K562 (cell line): ENCODE measurements around the gene RNF26. TPM values are rescaled to one million over a fixed set of nuclear protein-coding genes. Genes with fewer than 3 reads are reported as not detected.

Experiments used
- ARNT ChIP-seq, 2 experiments: fragments of 450-650 bp; IDR thresholded peaks; 2 replicates each; pipeline ENCODE4 v1.6.1; 2016; ENCODE audit warnings: mild to moderate bottlenecking in 1 of 2
- C11orf30 ChIP-seq: fragments of 450-650 bp; IDR thresholded peaks from 2 replicates; pipeline ENCODE4 v1.6.1; 2016; ENCODE audit warnings: low read depth, mild to moderate bottlenecking
- FOXM1 ChIP-seq, 2 experiments: fragments of 450-650 bp in 1 of 2; sonication (generic) in 1 of 2; formaldehyde crosslinking in 1 of 2; IDR thresholded peaks; 2 replicates each; pipeline versions ENCODE4 v1.6.1 to v1.9.0; 2017 to 2022; ENCODE audit warnings: low read depth in 2 of 2, mild to moderate bottlenecking in 2 of 2, missing genetic modification reagents in 1 of 2, moderate library complexity in 1 of 2
- KLF10 ChIP-seq: fragments of 250-450 bp; sonication (Bioruptor Pico); IDR thresholded peaks from 2 replicates; pipeline ENCODE4 v1.6.1; 2021; ENCODE audit warnings: matching md5 sums
- MIER1 ChIP-seq: fragments of 450-650 bp; IDR thresholded peaks from 2 replicates; pipeline ENCODE4 v1.6.1; 2016; ENCODE audit warnings: antibody characterized with exemption, mild to moderate bottlenecking, low read depth
- MTF1 ChIP-seq: fragments of 250-450 bp; sonication (Bioruptor Pico); IDR thresholded peaks from 2 replicates; pipeline ENCODE4 v1.9.0; 2021; ENCODE audit warnings: moderate library complexity, mild to moderate bottlenecking, inconsistent platforms, borderline replicate concordance
- NR2C2 ChIP-seq, 2 experiments: fragments of 200-800 bp in 1 of 2; sonication (Bioruptor generic) in 1 of 2; sonication (generic) in 1 of 2; formaldehyde crosslinking in 1 of 2; IDR thresholded peaks; 2 replicates each; pipeline versions ENCODE4 v1.6.1 to v1.8.0; 2016 to 2022; ENCODE audit warnings: mild to moderate bottlenecking in 1 of 2, missing compliant biosample characterization in 1 of 2, missing genetic modification characterization in 1 of 2, missing genetic modification reagents in 1 of 2
- NRF1 ChIP-seq, 2 experiments: fragments of 450-650 bp; IDR thresholded peaks in 1 of 2; conservative IDR thresholded peaks in 1 of 2; 2 replicates each; pipeline ENCODE4 v1.6.1; 2014; ENCODE audit warnings: mild to moderate bottlenecking in 2 of 2
- PHF8 ChIP-seq: fragments of 200-600 bp; sonication (generic); IDR thresholded peaks from 2 replicates; pipeline ENCODE4 v1.6.1; 2012; ENCODE audit warnings: mixed run types, mild to moderate bottlenecking, inconsistent platforms, low read length, moderate library complexity, borderline replicate concordance
- RFX7 ChIP-seq: fragments of 250-450 bp; sonication (Bioruptor Pico); IDR thresholded peaks from 2 replicates; pipeline ENCODE4 v1.5.1; 2021; ENCODE audit warnings: mild to moderate bottlenecking
- SRSF9 ChIP-seq: fragments of 200-400 bp; formaldehyde crosslinking; IDR thresholded peaks from 2 replicates; pipeline ENCODE4 v1.6.1; 2017; ENCODE audit warnings: low read depth, low read length, borderline replicate concordance
- TEAD2 ChIP-seq: fragments of 450-650 bp; IDR thresholded peaks from 2 replicates; pipeline ENCODE4 v1.6.1; 2016; ENCODE audit warnings: missing genetic modification characterization, control low read depth, missing compliant biosample characterization
- ZNF445 ChIP-seq: fragments of 250-450 bp; sonication (Bioruptor Pico); IDR thresholded peaks from 2 replicates; pipeline ENCODE4 v1.4.0; 2020; ENCODE audit warnings: low read depth, mild to moderate bottlenecking, moderate library complexity
- ZNF561 ChIP-seq: fragments of 450-650 bp; formaldehyde crosslinking; conservative IDR thresholded peaks from 2 replicates; pipeline ENCODE4 v1.4.0; 2020; ENCODE audit warnings: mild to moderate bottlenecking, moderate library complexity
- polyA plus RNA-seq, 8 experiments: library from polyadenylated mRNA; depleted of rRNA in 4 of 8; stranded (reverse) in 5 of 8; unstranded in 3 of 8; fragments of >200 nt; fragmentation: Nextera tagmentation in 2 of 8; fragmentation: Illumina TruSeq in 1 of 8; extraction: Ambion mirVana in 2 of 8; extraction: Trizol in 1 of 8; gene quantifications; 2 replicates each; pipeline versions ENCODE4 v1.2.1 to v1.2.3, GENCODE V29; 2011 to 2014; ENCODE audit warnings: inconsistent platforms in 1 of 8, missing spikeins in 1 of 8
- total RNA-seq, 7 experiments: library from RNA; depleted of rRNA in 6 of 7; stranded (reverse); fragments of >200 nt in 6 of 7; fragmentation: Illumina TruSeq in 2 of 7; extraction: Trizol in 2 of 7; gene quantifications; 2 replicates each; pipeline versions ENCODE4 v1.2.1 to v1.2.3, GENCODE V29; 2011 to 2021; ENCODE audit warnings: low replicate concordance in 1 of 7
- TF ChIP-seq, protein P1 (sequence below): fragments of 450-650 bp; formaldehyde crosslinking; IDR thresholded peaks from 2 replicates; pipeline ENCODE4 v1.4.0; 2020; ENCODE audit warnings: mild to moderate bottlenecking, moderate library complexity
- TF ChIP-seq, protein P2 (sequence below): fragments of 450-650 bp; IDR thresholded peaks from 2 replicates; pipeline ENCODE4 v1.6.1; 2016; ENCODE audit warnings: borderline replicate concordance
- TF ChIP-seq, protein P3 (sequence below): IDR thresholded peaks from 2 replicates; pipeline ENCODE4 v1.6.1; 2011; ENCODE audit warnings: borderline replicate concordance, low read depth, mild to moderate bottlenecking, moderate library complexity, low read length; ENCODE audit not compliant: insufficient read depth, poor library complexity, severe bottlenecking
- TF ChIP-seq, protein P4 (sequence below): fragments of 250-450 bp; sonication (Bioruptor Pico); IDR thresholded peaks from 2 replicates; pipeline ENCODE4 v1.6.1; 2021; ENCODE audit warnings: mild to moderate bottlenecking
- TF ChIP-seq, protein P5 (sequence below), 2 experiments: IDR thresholded peaks; 2 replicates each; pipeline ENCODE4 v1.6.1; 2011; ENCODE audit warnings: borderline replicate concordance in 1 of 2, control low read depth in 1 of 2, low read depth in 1 of 2, low read length in 1 of 2, mild to moderate bottlenecking in 1 of 2, mixed read lengths in 1 of 2, moderate library complexity in 1 of 2; ENCODE audit not compliant: insufficient read depth in 1 of 2, insufficient read length in 1 of 2, poor library complexity in 1 of 2, severe bottlenecking in 1 of 2; ENCODE audit errors: extremely low read depth in 1 of 2

Gene RNF26
- total and polyA plus RNA-seq, 9 of the 15 experiments (the other 6 are each of a cell fraction or from before 2014, with no cell fraction given), result 5.3 to 53.6 (median 12.7) TPM

DNA sequence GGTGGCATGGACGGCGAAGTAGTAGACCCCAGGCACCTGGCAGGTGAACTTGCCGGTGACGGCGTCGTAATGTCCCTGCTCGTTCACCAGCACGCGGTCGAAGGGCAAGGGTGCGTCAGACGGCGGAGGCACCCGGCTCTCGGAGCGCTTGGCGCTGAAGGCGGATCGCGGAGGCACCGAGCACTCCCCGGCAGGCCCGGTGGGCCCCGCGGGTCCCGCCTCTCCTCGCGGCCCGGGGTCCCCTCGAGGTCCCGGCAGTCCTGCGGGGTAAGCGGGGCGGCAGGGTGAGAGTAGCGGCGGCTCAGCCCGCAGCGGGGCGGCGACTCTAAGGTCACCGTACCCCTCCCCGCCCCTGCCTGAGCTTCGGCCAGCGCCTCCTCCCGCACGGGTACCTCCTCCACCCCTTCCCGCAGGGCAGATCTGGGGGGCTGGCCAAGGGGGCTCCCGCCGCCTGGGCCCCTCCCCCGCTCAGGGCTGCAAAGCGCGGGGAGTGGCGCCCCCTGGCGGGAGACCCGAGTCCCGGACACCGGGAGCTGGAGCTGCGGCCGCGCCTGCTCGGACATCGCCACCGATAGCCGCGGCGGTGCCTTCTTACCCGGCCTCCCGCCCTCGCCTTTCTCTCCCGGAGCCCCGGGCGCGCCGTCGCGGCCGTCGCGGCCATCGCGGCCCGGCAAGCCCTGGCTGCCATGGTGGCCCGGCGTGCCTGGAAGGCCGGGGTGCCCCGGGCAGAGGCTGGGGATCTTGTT, 5.4 kb downstream of the RNF26 start (continued):
- TF ChIP-seq FOXM1 (IDR thresholded peaks at IDR 0.05; ENCODE audit: low read depth) (no peak), FOXM1 (CRISPR knock-in tag; IDR thresholded peaks at IDR 0.05; ENCODE audit: low read depth) (no peak), PHF8 (peak; percentile 28; the same call in 1 of the 2 replicates), TEAD2 (tag) (no peak), C11orf30 (no peak), MIER1 (no peak), NR2C2 (CRISPR knock-in tag; IDR thresholded peaks at IDR 0.05) (no peak), NR2C2 (tag; IDR thresholded peaks at IDR 0.05) (no peak; the same call in 1 of the 2 replicates), ARNT (IDR thresholded peaks at IDR 0.05) (no peak), MTF1 (CRISPR knock-in tag) (no peak), KLF10 (CRISPR knock-in tag) (no peak), ZNF445 (CRISPR knock-in tag) (no peak), ZNF561 (CRISPR knock-in tag) (no peak), SRSF9 (no peak), RFX7 (no peak), NRF1 (conservative IDR thresholded peaks at IDR 0.05 in 1 of 2, IDR thresholded peaks at IDR 0.05 in 1 of 2) (peak; percentile 71 to 77)
- TF ChIP-seq, protein P1, sequence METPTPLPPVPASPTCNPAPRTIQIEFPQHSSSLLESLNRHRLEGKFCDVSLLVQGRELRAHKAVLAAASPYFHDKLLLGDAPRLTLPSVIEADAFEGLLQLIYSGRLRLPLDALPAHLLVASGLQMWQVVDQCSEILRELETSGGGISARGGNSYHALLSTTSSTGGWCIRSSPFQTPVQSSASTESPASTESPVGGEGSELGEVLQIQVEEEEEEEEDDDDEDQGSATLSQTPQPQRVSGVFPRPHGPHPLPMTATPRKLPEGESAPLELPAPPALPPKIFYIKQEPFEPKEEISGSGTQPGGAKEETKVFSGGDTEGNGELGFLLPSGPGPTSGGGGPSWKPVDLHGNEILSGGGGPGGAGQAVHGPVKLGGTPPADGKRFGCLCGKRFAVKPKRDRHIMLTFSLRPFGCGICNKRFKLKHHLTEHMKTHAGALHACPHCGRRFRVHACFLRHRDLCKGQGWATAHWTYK (CRISPR knock-in tag), result no peak
- TF ChIP-seq, protein P2, sequence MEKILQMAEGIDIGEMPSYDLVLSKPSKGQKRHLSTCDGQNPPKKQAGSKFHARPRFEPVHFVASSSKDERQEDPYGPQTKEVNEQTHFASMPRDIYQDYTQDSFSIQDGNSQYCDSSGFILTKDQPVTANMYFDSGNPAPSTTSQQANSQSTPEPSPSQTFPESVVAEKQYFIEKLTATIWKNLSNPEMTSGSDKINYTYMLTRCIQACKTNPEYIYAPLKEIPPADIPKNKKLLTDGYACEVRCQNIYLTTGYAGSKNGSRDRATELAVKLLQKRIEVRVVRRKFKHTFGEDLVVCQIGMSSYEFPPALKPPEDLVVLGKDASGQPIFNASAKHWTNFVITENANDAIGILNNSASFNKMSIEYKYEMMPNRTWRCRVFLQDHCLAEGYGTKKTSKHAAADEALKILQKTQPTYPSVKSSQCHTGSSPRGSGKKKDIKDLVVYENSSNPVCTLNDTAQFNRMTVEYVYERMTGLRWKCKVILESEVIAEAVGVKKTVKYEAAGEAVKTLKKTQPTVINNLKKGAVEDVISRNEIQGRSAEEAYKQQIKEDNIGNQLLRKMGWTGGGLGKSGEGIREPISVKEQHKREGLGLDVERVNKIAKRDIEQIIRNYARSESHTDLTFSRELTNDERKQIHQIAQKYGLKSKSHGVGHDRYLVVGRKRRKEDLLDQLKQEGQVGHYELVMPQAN, result no peak
- TF ChIP-seq, protein P3, sequence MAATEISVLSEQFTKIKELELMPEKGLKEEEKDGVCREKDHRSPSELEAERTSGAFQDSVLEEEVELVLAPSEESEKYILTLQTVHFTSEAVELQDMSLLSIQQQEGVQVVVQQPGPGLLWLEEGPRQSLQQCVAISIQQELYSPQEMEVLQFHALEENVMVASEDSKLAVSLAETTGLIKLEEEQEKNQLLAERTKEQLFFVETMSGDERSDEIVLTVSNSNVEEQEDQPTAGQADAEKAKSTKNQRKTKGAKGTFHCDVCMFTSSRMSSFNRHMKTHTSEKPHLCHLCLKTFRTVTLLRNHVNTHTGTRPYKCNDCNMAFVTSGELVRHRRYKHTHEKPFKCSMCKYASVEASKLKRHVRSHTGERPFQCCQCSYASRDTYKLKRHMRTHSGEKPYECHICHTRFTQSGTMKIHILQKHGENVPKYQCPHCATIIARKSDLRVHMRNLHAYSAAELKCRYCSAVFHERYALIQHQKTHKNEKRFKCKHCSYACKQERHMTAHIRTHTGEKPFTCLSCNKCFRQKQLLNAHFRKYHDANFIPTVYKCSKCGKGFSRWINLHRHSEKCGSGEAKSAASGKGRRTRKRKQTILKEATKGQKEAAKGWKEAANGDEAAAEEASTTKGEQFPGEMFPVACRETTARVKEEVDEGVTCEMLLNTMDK, result peak; percentile 96
- TF ChIP-seq, protein P4, sequence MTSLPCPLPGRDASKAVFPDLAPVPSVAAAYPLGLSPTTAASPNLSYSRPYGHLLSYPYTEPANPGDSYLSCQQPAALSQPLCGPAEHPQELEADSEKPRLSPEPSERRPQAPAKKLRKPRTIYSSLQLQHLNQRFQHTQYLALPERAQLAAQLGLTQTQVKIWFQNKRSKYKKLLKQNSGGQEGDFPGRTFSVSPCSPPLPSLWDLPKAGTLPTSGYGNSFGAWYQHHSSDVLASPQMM, result no peak
- TF ChIP-seq, protein P5, sequence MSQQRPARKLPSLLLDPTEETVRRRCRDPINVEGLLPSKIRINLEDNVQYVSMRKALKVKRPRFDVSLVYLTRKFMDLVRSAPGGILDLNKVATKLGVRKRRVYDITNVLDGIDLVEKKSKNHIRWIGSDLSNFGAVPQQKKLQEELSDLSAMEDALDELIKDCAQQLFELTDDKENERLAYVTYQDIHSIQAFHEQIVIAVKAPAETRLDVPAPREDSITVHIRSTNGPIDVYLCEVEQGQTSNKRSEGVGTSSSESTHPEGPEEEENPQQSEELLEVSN (IDR thresholded peaks at IDR 0.05; ENCODE audit: borderline replicate concordance in 1 of 2, extremely low read depth in 1 of 2, insufficient read depth in 1 of 2, insufficient read length in 1 of 2, low read depth in 1 of 2, low read length in 1 of 2, poor library complexity in 1 of 2, severe bottlenecking in 1 of 2), result peak; percentile 89 to 90
